NB4 (cell line): ENCODE results near the gene NSMCE1.

Source experiments
- DNase-seq: peaks from one replicate; pipeline ENCODE4 v3.0.0; 2010; ENCODE audit warnings: low read depth
- H3K4me3 ChIP-seq: one replicate; pipeline ENCODE4 v1.5.1; 2011; ENCODE audit warnings: mild to moderate bottlenecking, low read depth, low read length, moderate library complexity
- MAX ChIP-seq: IDR thresholded peaks from 2 replicates; pipeline ENCODE4 v1.6.1; 2011; ENCODE audit warnings: low read depth, low read length
- MYC ChIP-seq: IDR thresholded peaks from 2 replicates; pipeline ENCODE4 v1.6.1; 2011; ENCODE audit warnings: low read depth, low read length
- POLR2A ChIP-seq: IDR thresholded peaks from 2 replicates; pipeline ENCODE4 v1.6.1; 2011; ENCODE audit warnings: mild to moderate bottlenecking; ENCODE audit not compliant: insufficient read length; ENCODE audit errors: extremely low read depth
- TF ChIP-seq, protein P1 (sequence below): IDR thresholded peaks from one replicate; pipeline ENCODE4 v1.5.1; 2012; ENCODE audit warnings: low read depth, low read length

Gene NSMCE1

DNA sequence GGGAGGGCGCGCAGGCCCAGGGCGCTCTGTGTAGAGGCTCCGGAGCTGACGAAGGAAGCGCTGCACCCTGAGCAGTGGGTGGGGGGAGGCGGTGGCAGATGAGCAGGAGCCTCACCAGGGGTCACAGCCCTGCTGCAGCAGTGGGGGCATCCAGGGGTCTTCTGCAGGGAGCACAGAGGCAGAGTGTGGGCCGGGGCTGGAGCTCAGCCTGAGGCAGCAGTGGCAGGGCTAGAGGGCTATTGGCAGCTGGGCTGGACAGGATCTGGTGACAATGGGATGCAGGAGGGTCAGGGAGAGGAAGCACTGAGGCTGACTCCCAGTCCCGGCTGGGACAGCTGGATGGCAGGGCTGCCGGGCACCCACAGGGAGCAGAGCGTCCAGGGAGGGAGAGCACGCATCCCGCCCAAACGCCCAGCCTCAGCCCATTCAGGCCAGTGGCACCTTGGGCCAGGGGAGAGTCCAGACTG, 44.3 kb downstream of the NSMCE1 start:
- TF ChIP-seq MYC = no peak
- TF ChIP-seq, protein P1, sequence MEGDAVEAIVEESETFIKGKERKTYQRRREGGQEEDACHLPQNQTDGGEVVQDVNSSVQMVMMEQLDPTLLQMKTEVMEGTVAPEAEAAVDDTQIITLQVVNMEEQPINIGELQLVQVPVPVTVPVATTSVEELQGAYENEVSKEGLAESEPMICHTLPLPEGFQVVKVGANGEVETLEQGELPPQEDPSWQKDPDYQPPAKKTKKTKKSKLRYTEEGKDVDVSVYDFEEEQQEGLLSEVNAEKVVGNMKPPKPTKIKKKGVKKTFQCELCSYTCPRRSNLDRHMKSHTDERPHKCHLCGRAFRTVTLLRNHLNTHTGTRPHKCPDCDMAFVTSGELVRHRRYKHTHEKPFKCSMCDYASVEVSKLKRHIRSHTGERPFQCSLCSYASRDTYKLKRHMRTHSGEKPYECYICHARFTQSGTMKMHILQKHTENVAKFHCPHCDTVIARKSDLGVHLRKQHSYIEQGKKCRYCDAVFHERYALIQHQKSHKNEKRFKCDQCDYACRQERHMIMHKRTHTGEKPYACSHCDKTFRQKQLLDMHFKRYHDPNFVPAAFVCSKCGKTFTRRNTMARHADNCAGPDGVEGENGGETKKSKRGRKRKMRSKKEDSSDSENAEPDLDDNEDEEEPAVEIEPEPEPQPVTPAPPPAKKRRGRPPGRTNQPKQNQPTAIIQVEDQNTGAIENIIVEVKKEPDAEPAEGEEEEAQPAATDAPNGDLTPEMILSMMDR = no peak
- no peak for TF ChIP-seq POLR2A
- no peak for TF ChIP-seq MAX
- no peak overlapping the region for H3K4me3 ChIP-seq
- no peak for DNase-seq

- H3K4me3 ChIP-seq = no peak overlapping the region
- DNase-seq = no peak
- TF ChIP-seq MYC (no peak), POLR2A (no peak), MAX (no peak)
- TF ChIP-seq, protein P1 = no peak
Measured at GRCh38 chr16:27223701-27224100, 44.9 kb downstream of the NSMCE1 start.

GRCh38 chr16:27223226-27223610, 45.4 kb downstream of the NSMCE1 start:
- TF ChIP-seq MYC (no peak), POLR2A (no peak), MAX (no peak)
- TF ChIP-seq, protein P1 = no peak
- no peak for DNase-seq
- H3K4me3 ChIP-seq = no peak overlapping the region

DNA sequence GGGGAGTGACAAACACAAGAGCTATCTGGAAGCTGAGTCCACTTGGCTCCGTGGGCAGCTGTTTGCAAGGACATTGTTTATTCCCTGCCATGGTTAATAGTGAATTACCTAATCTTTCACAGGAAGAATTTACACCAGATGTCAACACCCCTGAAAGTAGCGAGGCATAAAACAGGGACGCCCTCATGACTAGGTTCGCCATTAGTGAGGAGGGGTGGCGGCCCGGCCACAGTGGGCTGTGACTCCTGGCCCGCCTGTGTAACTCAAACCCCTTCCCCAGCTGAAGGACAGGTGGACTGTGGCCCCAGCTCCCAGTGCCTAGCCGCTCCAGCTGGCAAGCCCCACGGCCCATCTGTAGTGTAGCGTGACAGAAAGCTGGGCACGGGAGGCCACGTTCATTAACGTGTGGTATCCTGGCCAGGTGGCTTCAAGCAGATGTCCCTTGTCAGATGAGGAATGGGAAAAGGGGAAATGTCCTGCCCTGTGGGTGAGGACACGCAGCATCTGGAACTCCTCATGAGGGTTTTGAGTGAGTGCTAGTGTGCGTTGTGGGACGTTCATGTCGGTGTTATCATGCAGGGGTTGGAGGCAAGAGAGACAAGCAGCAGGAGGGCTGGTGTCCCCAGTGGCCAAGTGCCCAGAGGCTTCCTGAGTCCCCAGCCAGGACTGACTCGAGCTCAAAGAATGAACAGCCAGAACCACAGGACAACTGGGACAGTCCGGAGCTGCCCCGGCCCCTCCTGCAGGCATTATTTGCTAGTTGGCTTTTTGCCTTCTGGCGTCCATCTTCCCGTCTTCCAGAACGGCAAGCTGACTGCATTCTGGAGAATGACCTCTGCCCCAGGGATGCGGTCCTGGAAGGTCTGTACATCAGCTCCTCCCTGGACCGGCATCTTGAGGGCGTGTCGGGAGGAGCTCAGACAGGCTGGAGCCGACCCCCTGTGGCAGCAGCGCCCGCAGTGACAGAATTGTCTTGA, 46.0 kb downstream of the NSMCE1 start:
- no peak overlapping the region for H3K4me3 ChIP-seq
- no peak for DNase-seq
- TF ChIP-seq, protein P1 = no peak
- TF ChIP-seq POLR2A (no peak), MYC (no peak), MAX (no peak)

DNA sequence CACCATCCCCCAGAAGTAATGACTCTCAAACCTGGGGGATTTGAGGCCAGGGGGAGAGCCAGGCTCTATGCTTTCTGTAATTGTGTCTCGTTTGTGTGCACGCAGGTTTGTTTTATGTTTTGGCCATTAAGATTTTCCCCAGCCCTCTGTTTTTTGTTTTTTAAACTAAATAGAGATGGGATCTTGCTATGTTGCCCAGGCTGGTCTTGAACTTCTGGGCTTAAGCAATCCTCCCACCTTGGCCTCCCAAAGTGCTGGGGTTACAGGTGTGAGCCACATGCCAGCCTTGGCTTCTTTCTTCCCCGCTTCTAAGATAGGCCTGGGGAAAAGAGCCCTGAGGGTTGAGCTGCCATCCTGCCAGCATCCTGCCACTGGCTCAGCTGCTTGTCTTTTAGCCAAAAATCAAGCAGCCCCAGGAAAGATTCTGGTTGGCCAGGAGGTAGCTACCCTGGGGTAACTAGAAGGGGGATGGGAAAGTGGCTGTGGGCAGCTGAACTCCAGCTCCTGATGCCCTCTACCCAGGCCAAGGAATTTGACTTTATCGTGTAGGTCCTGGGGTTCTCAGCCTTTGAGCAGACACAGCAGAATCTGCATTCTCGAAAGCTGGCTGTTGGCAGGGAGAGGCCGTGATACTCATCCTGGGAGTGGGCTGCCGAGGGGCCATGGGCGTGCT, 46.9 kb downstream of the NSMCE1 start:
- DNase-seq = no peak
- no peak overlapping the region for H3K4me3 ChIP-seq
- TF ChIP-seq POLR2A (no peak), MAX (no peak), MYC (no peak)
- TF ChIP-seq, protein P1 = no peak
